ENCODE data around the gene RTL9.
"Not testable (repeated sequence)": the region's sequence is repeated elsewhere in the genome, so short reads cannot be mapped to it uniquely, and the experiment has no call there.

Gene RTL9
- total RNA-seq = 0 reads per million in 4 experiments

GRCh38 chrX:110358548-110358947 is at the start of gene RTL9:
Gene RTL9 (plus strand): TSS chrX:110358848. CDS start chrX:110450618, 91,770 bp downstream.
- DNase-seq = no peak

GRCh38 chrX:110310000-110310790 is 48.5 kb upstream of the RTL9 start:
- DNase-seq = no peak

- no peak for DNase-seq
These were observed 47.8 kb upstream of the RTL9 start for GRCh38 chrX:110310896-110311295.

- DNase-seq = no peak
These were observed 47.0 kb upstream of the RTL9 start for GRCh38 chrX:110311437-110312230.

GRCh38 chrX:110315551-110315950 is 43.1 kb upstream of the RTL9 start:
- no peak for DNase-seq

GRCh38 chrX:110316351-110317060 is 42.1 kb upstream of the RTL9 start:
- no peak for DNase-seq

GRCh38 chrX:110317061-110317819 is 41.4 kb upstream of the RTL9 start:
- DNase-seq = no peak

- DNase-seq = peak; percentile 64
These were observed 40.6 kb upstream of the RTL9 start, which contains the start of gene AMMECR1 for GRCh38 chrX:110317820-110318663. Gene AMMECR1 (minus strand): TSS chrX:110318085. CDS start chrX:110318071, 14 bp downstream.

- DNase-seq = peak; percentile 1
These were observed 40.0 kb upstream of the RTL9 start for GRCh38 chrX:110318664-110318968.

- DNase-seq = no peak
These were observed 38.2 kb upstream of the RTL9 start for GRCh38 chrX:110320381-110320987.

GRCh38 chrX:110321081-110321480 is 37.6 kb upstream of the RTL9 start:
- no peak for DNase-seq

- no peak for DNase-seq
These were observed 37.0 kb upstream of the RTL9 start for GRCh38 chrX:110321670-110322069.

- DNase-seq = no peak
These were observed 36.0 kb upstream of the RTL9 start for GRCh38 chrX:110322603-110323002.

- DNase-seq = no peak
These were observed 31.9 kb upstream of the RTL9 start for GRCh38 chrX:110326712-110327111.

GRCh38 chrX:110327336-110327735 is 31.3 kb upstream of the RTL9 start:
- no peak for DNase-seq

- not testable (repeated sequence) for DNase-seq
These were observed 30.0 kb upstream of the RTL9 start for GRCh38 chrX:110328613-110329012.

GRCh38 chrX:110331444-110332030 is 27.1 kb upstream of the RTL9 start:
- no peak for DNase-seq

GRCh38 chrX:110333458-110333857 is 25.2 kb upstream of the RTL9 start:
- DNase-seq = not testable (repeated sequence)

- DNase-seq = no peak
These were observed 19.7 kb upstream of the RTL9 start for GRCh38 chrX:110338935-110339334.

GRCh38 chrX:110341189-110342035 is 17.2 kb upstream of the RTL9 start:
- DNase-seq = no peak

All from effector CD8-positive, alpha-beta T cell (primary cell).